Peyer's patch (tissue), 4 donors: ENCODE data around the gene TRPV6. TPM values are rescaled to one million over a fixed set of nuclear protein-coding genes. Genes with fewer than 3 reads are reported as not detected.
A peak's percentile ranks its signal among the peaks of the same experiment; 100 is the strongest.

Experiments
- DNase-seq, 3 donors: peaks; one replicate each; pipeline ENCODE4 v3.0.0-alpha.2; 2017 to 2019
- H3K27ac ChIP-seq, 4 donors: fragments of 200-600 bp; sonication (generic); one replicate each; pipeline ENCODE4 v1.5.1; 2016 to 2019
- H3K27me3 ChIP-seq, 2 donors: fragments of 200-600 bp; sonication (generic); one replicate each; pipeline ENCODE4 v1.5.1; 2019
- H3K36me3 ChIP-seq, 3 donors: fragments of 200-600 bp; sonication (generic); one replicate each; pipeline ENCODE4 v1.5.1; 2016 to 2019
- H3K4me1 ChIP-seq, 4 donors: fragments of 200-600 bp; sonication (generic); one replicate each; pipeline ENCODE4 v1.5.1; 2016 to 2019
- H3K4me3 ChIP-seq, 4 donors: fragments of 200-600 bp; sonication (generic); 1 replicate in 3 of 4; 2 replicates in 1 of 4; pipeline ENCODE4 v1.5.1; 2016 to 2019; ENCODE audit warnings: mild to moderate bottlenecking in 1 of 4
- H3K9me3 ChIP-seq, 4 donors: fragments of 200-600 bp; sonication (generic); one replicate each; pipeline ENCODE4 v1.5.1; 2016 to 2019; ENCODE audit warnings: mild to moderate bottlenecking in 1 of 4
- CTCF ChIP-seq, 6 experiments: fragments of 450-650 bp in 4 of 6; fragments of 200-600 bp in 2 of 6; sonication (generic) in 1 of 6; IDR thresholded peaks; one replicate each; pipeline ENCODE4 v1.5.1; 2017 to 2019; ENCODE audit warnings: antibody characterized with exemption in 6 of 6, mild to moderate bottlenecking in 3 of 6, moderate library complexity in 1 of 6
- POLR2A ChIP-seq, 2 donors: fragments of 450-650 bp; IDR thresholded peaks; one replicate each; pipeline ENCODE4 v1.5.1; 2017; ENCODE audit warnings: antibody characterized with exemption in 2 of 2, mild to moderate bottlenecking in 2 of 2, moderate library complexity in 2 of 2
- total RNA-seq, 4 donors: library from RNA; depleted of rRNA; stranded (reverse); fragments of >200 nt; gene quantifications; one replicate each; pipeline ENCODE4 v1.1.0, GENCODE V29; 2016

Gene TRPV6
- total RNA-seq, 4 donors from 2014 or later = 0.19 to 2.5 (median 0.82) TPM

- no peaks in the 10 kb centered on the region for H3K4me1 ChIP-seq
- H3K4me3 ChIP-seq = no peak overlapping the region
- no peaks in the 10 kb centered on the region for H3K9me3 ChIP-seq
- DNase-seq = peak in 2 of 3 donors; percentile 24 to 26
- H3K27ac ChIP-seq = no peak overlapping the region
- no peaks in the 10 kb centered on the region for H3K27me3 ChIP-seq
- TF ChIP-seq POLR2A (IDR thresholded peaks at IDR 0.05) = no peak
- no peaks in the 10 kb centered on the region for H3K36me3 ChIP-seq
Measured at GRCh38 chr7:142887282-142888015, 1.9 kb upstream of the TRPV6 start.

GRCh38 chr7:142886866-142887265 lies 1.3 kb upstream of the TRPV6 start:
- Histone ChIP-seq H3K36me3 (no peaks in the 10 kb centered on the region), H3K27me3 (no peaks in the 10 kb centered on the region), H3K4me1 (no peaks in the 10 kb centered on the region), H3K4me3 (no peak overlapping the region), H3K9me3 (no peaks in the 10 kb centered on the region), H3K27ac (no peak overlapping the region)
- TF ChIP-seq POLR2A (IDR thresholded peaks at IDR 0.05) (no peak), CTCF (IDR thresholded peaks at IDR 0.05) (no peak)
- DNase-seq = peak in 2 of 3 donors; percentile 5 to 29

GRCh38 chr7:142884286-142884640 lies 1.3 kb downstream of the TRPV6 start:
- H3K4me3 ChIP-seq = no peak overlapping the region
- no peaks in the 10 kb centered on the region for H3K27me3 ChIP-seq
- H3K4me1 ChIP-seq = no peaks in the 10 kb centered on the region
- peak in 1 of 3 donors; percentile 19 for DNase-seq
- TF ChIP-seq POLR2A (IDR thresholded peaks at IDR 0.05) (no peak), CTCF (IDR thresholded peaks at IDR 0.05) (no peak)
- H3K9me3 ChIP-seq = no peaks in the 10 kb centered on the region
- H3K36me3 ChIP-seq = no peaks in the 10 kb centered on the region
- no peak overlapping the region for H3K27ac ChIP-seq

- H3K4me1 ChIP-seq = no peaks in the 10 kb centered on the region
- peak in 1 of 3 donors; percentile 14 for DNase-seq
Measured at GRCh38 chr7:142883571-142884285, 1.8 kb downstream of the TRPV6 start.

GRCh38 chr7:142883145-142883544 lies 2.4 kb downstream of the TRPV6 start:
- no peak for TF ChIP-seq POLR2A (IDR thresholded peaks at IDR 0.05)
- no peak for TF ChIP-seq CTCF (IDR thresholded peaks at IDR 0.05)
- no peaks in the 10 kb centered on the region for H3K9me3 ChIP-seq
- H3K27me3 ChIP-seq = no peaks in the 10 kb centered on the region
- DNase-seq = peak in 1 of 3 donors; percentile 8
- H3K36me3 ChIP-seq = no peaks in the 10 kb centered on the region
- H3K27ac ChIP-seq = no peak overlapping the region
- H3K4me3 ChIP-seq = no peak overlapping the region
- no peaks in the 10 kb centered on the region for H3K4me1 ChIP-seq

More at GRCh38 chr7:142883571-142884285, 1.8 kb downstream of the TRPV6 start:
- H3K27me3 ChIP-seq = no peaks in the 10 kb centered on the region
- no peak overlapping the region for H3K27ac ChIP-seq
- no peaks in the 10 kb centered on the region for H3K36me3 ChIP-seq
- H3K4me3 ChIP-seq = no peak overlapping the region
- TF ChIP-seq POLR2A (IDR thresholded peaks at IDR 0.05) (no peak), CTCF (IDR thresholded peaks at IDR 0.05) (no peak)
- H3K9me3 ChIP-seq = no peaks in the 10 kb centered on the region

GRCh38 chr7:142882338-142882678 lies 3.2 kb downstream of the TRPV6 start:
- no peaks in the 10 kb centered on the region for H3K9me3 ChIP-seq
- no peak overlapping the region for H3K27ac ChIP-seq
- DNase-seq = peak in 1 of 3 donors; percentile 18
- TF ChIP-seq POLR2A (IDR thresholded peaks at IDR 0.05) = no peak
- TF ChIP-seq CTCF (IDR thresholded peaks at IDR 0.05) = no peak
- no peak overlapping the region for H3K4me3 ChIP-seq
- no peaks in the 10 kb centered on the region for H3K36me3 ChIP-seq
- H3K27me3 ChIP-seq = no peaks in the 10 kb centered on the region
- H3K4me1 ChIP-seq = no peaks in the 10 kb centered on the region
